Keratinocyte (primary cell): ENCODE measurements around the gene MLXIPL.

Source experiments
- EZH2 ChIP-seq: IDR thresholded peaks from one replicate; pipeline ENCODE4 v1.6.1; 2012; ENCODE audit warnings: inconsistent platforms, mild to moderate bottlenecking, low read length, moderate library complexity
- TF ChIP-seq, protein P1 (sequence below), 3 experiments: IDR thresholded peaks in 1 of 3; conservative IDR thresholded peaks in 1 of 3; optimal IDR thresholded peaks in 1 of 3; 2 replicates in 2 of 3; 3 replicates in 1 of 3; pipeline versions ENCODE3 to v1.5.1; 2011; ENCODE audit warnings: low read length in 3 of 3, mild to moderate bottlenecking in 3 of 3, moderate library complexity in 2 of 3, control low read depth in 1 of 3, inconsistent platforms in 1 of 3; ENCODE audit not compliant: insufficient read depth in 2 of 3; ENCODE audit errors: extremely low read depth in 1 of 3

DNA sequence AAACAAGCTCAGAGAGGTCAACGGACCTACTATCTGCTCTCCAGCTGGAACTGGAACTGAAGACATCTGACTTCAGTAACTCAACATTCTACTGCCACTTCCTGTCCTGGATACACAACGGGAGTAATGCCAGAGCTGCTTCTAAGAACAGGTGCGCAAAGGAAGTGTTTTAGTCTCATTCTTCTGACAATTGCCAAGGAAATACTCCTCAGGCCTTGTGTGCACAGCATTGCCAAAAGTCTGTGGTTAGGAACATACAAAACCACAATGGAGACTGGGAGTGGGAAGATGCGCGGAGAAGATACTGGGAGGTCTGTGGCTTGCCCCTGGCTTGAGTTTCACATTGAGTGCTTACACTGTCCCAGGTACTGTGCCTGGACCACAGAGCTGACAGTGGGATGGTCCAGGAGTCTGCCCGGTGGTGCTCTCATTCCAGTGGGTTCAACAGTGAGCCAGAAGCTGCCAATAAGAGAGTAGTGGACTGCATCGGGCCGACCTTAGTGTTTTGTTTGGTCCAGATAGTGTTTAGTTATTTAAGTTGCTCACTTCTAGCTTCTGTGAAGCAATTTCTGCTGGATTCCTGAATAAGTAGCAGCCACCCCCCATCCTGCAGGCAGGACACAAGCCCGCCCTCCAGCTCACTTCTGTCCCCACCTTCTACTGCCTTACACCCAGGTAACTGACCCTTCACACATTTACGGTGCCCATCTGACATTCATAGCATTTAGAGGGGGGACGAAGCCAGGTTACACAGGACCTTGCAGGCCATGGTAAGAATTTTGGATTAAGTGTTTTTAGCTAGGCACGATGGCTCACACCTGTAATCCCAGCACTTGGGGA lies 56.3 kb downstream of the MLXIPL start:
- TF ChIP-seq, protein P1, sequence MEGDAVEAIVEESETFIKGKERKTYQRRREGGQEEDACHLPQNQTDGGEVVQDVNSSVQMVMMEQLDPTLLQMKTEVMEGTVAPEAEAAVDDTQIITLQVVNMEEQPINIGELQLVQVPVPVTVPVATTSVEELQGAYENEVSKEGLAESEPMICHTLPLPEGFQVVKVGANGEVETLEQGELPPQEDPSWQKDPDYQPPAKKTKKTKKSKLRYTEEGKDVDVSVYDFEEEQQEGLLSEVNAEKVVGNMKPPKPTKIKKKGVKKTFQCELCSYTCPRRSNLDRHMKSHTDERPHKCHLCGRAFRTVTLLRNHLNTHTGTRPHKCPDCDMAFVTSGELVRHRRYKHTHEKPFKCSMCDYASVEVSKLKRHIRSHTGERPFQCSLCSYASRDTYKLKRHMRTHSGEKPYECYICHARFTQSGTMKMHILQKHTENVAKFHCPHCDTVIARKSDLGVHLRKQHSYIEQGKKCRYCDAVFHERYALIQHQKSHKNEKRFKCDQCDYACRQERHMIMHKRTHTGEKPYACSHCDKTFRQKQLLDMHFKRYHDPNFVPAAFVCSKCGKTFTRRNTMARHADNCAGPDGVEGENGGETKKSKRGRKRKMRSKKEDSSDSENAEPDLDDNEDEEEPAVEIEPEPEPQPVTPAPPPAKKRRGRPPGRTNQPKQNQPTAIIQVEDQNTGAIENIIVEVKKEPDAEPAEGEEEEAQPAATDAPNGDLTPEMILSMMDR (optimal IDR thresholded peaks at IDR 0.05 in 1 of 3, IDR thresholded peaks at IDR 0.05 in 1 of 3, conservative IDR thresholded peaks at IDR 0.05 in 1 of 3; ENCODE audit: extremely low read depth in 1 of 3, insufficient read depth in 2 of 3, low read length in 3 of 3): no peak
- TF ChIP-seq EZH2: no peak
